Endometrial microvascular endothelial cells (primary cell): ENCODE measurements around the gene AGAP1. TPM values are rescaled to one million over a fixed set of nuclear protein-coding genes. Genes with fewer than 3 reads are reported as not detected.

Experiments used
- in situ Hi-C: cut with HindIII; loops from 2 replicates; pipeline ENCODE4 v1.10.0; 2017; ENCODE audit warnings: low sequenced_read_pairs, low pct_unique_long_range_greater_than_20kb; ENCODE audit errors: inconsistent ontology term
- total RNA-seq: library from RNA; depleted of rRNA; stranded (reverse); fragments of >200 nt; gene quantifications from one replicate; pipeline ENCODE4 v1.2.3, GENCODE V29; 2015; ENCODE audit errors: inconsistent ontology term

Gene AGAP1
- total RNA-seq, 1 donor from 2014 or later = 19.4 TPM

- in situ Hi-C loops = no loop called here
These were observed 81.6 kb downstream of the AGAP1 start for GRCh38 chr2:235575431-235575830.

- in situ Hi-C loops = no loop called here
These were observed 82.1 kb downstream of the AGAP1 start for GRCh38 chr2:235575904-235576303.

- in situ Hi-C loops = no loop called here
These were observed 82.6 kb downstream of the AGAP1 start for GRCh38 chr2:235576337-235576910.

- in situ Hi-C loops = no loop called here
These were observed 83.8 kb downstream of the AGAP1 start for GRCh38 chr2:235577404-235578330.

GRCh38 chr2:235579128-235579527, 85.3 kb downstream of the AGAP1 start:
- in situ Hi-C loops = no loop called here

GRCh38 chr2:235580426-235581157, 86.7 kb downstream of the AGAP1 start:
- in situ Hi-C loops = no loop called here

- in situ Hi-C loops = no loop called here
These were observed 88.3 kb downstream of the AGAP1 start for GRCh38 chr2:235582081-235582686.

GRCh38 chr2:235582729-235583128, 88.9 kb downstream of the AGAP1 start:
- in situ Hi-C loops = no loop called here

GRCh38 chr2:235583144-235583543, 89.3 kb downstream of the AGAP1 start:
- in situ Hi-C loops = no loop called here

GRCh38 chr2:235583925-235584637, 90.2 kb downstream of the AGAP1 start:
- in situ Hi-C loops = no loop called here

GRCh38 chr2:235584638-235585007, 90.8 kb downstream of the AGAP1 start:
- in situ Hi-C loops = no loop called here

GRCh38 chr2:235587202-235587601, 93.4 kb downstream of the AGAP1 start:
- in situ Hi-C loops = no loop called here

- in situ Hi-C loops = no loop called here
These were observed 94.9 kb downstream of the AGAP1 start for GRCh38 chr2:235588750-235589149.

GRCh38 chr2:235591231-235591730, 97.4 kb downstream of the AGAP1 start:
- in situ Hi-C loops = no loop called here

GRCh38 chr2:235591921-235592320, 98.1 kb downstream of the AGAP1 start:
- in situ Hi-C loops = no loop called here

- in situ Hi-C loops = no loop called here
These were observed 98.6 kb downstream of the AGAP1 start for GRCh38 chr2:235592430-235592829.

- in situ Hi-C loops = no loop called here
These were observed 99.0 kb downstream of the AGAP1 start for GRCh38 chr2:235592836-235593235.

GRCh38 chr2:235594041-235594440, 100.2 kb downstream of the AGAP1 start:
- in situ Hi-C loops = no loop called here

- in situ Hi-C loops = no loop called here
These were observed 101.1 kb downstream of the AGAP1 start for GRCh38 chr2:235594964-235595363.
